ENCODE measurements around the gene CIB4.

- TF ChIP-seq POLR2A (IDR thresholded peaks at IDR 0.05) (no peak), CTCF (IDR thresholded peaks at IDR 0.05) (no peak)
These were observed 103.9 kb downstream of the CIB4 start for GRCh38 chr2:26537069-26537825.
